ENCODE results near the gene JAK3. TPM values are rescaled to one million over a fixed set of nuclear protein-coding genes. Genes with fewer than 3 reads are reported as not detected.

JAK3 gene
- total RNA-seq, 2 donors from 2014 or later, result 2.0 to 3.1 TPM

- WGBS, 2 donors, result 10 to 18% methylated on average over 6 to 28 of the region's 29 CpGs
Observed at GRCh38 chr19:17829855-17830566, 17.8 kb downstream of the JAK3 start.

GRCh38 chr19:17826508-17827056 is 21.2 kb downstream of the JAK3 start:
- no peak overlapping the region for H3K27ac ChIP-seq
- peaks cover 0 to 3% of the 10 kb centered on the region in 2 donors for H3K27me3 ChIP-seq
- intact Hi-C loops (cut with DNase I), result no loop called here
- no peaks in the 10 kb centered on the region for H3K9me3 ChIP-seq
- H3K4me3 ChIP-seq, result no peak overlapping the region
- 85 to 87% methylated on average over 7 to 13 of the region's 13 CpGs for WGBS, 2 donors
- peaks cover 15% of the 10 kb centered on the region for H3K4me1 ChIP-seq
- no peak for ATAC-seq
- no peak for DNase-seq
- TF ChIP-seq CTCF (IDR thresholded peaks at IDR 0.05) (no peak), POLR2A (IDR thresholded peaks at IDR 0.05) (no peak)
- no peaks in the 10 kb centered on the region for H3K36me3 ChIP-seq (replicated peaks in 1 of 2; ENCODE audit: insufficient read depth in 1 of 2, low read depth in 2 of 2)

More at GRCh38 chr19:17829855-17830566, 17.8 kb downstream of the JAK3 start:
- intact Hi-C loops (cut with DNase I), result no loop called here
- peaks cover 0 to 4% of the 10 kb centered on the region in 2 donors for H3K27me3 ChIP-seq
- no peak overlapping the region for H3K27ac ChIP-seq
- no peaks in the 10 kb centered on the region for H3K9me3 ChIP-seq
- DNase-seq, result peak in 3 of 4 donors; percentile 15 to 40 (median 34)
- TF ChIP-seq CTCF (IDR thresholded peaks at IDR 0.05), result no peak
- no peak for TF ChIP-seq POLR2A (IDR thresholded peaks at IDR 0.05)
- H3K4me3 ChIP-seq, result no peak overlapping the region
- peak; percentile 10 for ATAC-seq
- H3K36me3 ChIP-seq (replicated peaks in 1 of 2; ENCODE audit: insufficient read depth in 1 of 2, low read depth in 2 of 2), result no peaks in the 10 kb centered on the region
- peaks cover 16% of the 10 kb centered on the region for H3K4me1 ChIP-seq

GRCh38 chr19:17824339-17824738 is 23.4 kb downstream of the JAK3 start:
- WGBS, 2 donors, result 54 to 55% methylated on average over 4 to 8 of the region's 8 CpGs
- Histone ChIP-seq H3K9me3 (no peaks in the 10 kb centered on the region), H3K4me3 (no peak overlapping the region), H3K27me3 (no peaks in the 10 kb centered on the region), H3K4me1 (no peaks in the 10 kb centered on the region), H3K36me3 (replicated peaks in 1 of 2; ENCODE audit: insufficient read depth in 1 of 2, low read depth in 2 of 2) (no peaks in the 10 kb centered on the region), H3K27ac (no peak overlapping the region)
- intact Hi-C loops (cut with DNase I), result no loop called here
- DNase-seq (no peak), ATAC-seq (no peak)
- TF ChIP-seq POLR2A (IDR thresholded peaks at IDR 0.05) (no peak), CTCF (IDR thresholded peaks at IDR 0.05) (no peak)

GRCh38 chr19:17821190-17821589 is 26.6 kb downstream of the JAK3 start, which contains the start of gene INSL3:
Gene INSL3 (minus strand): TSS chr19:17821519. CDS start chr19:17821506, 13 bp downstream.
- Histone ChIP-seq H3K4me3 (no peak within 1 kb of the TSS), H3K9me3 (no peaks in the 10 kb centered on the region), H3K4me1 (no peaks in the 10 kb centered on the region), H3K27me3 (no peaks in the 10 kb centered on the region), H3K27ac (no peak within 1 kb of the TSS), H3K36me3 (replicated peaks in 1 of 2; ENCODE audit: insufficient read depth in 1 of 2, low read depth in 2 of 2) (no peaks in the 10 kb centered on the region)
- TF ChIP-seq CTCF (IDR thresholded peaks at IDR 0.05) (no peak), POLR2A (IDR thresholded peaks at IDR 0.05) (no peak)
- 40 to 53% methylated on average over 1 to 26 of the region's 34 CpGs for WGBS, 2 donors
- intact Hi-C loops (cut with DNase I), result no loop called here
- ATAC-seq, result no peak
- no peak for DNase-seq

All from body of pancreas (tissue), 4 donors.